GM18951 (cell line): Measurements from ENCODE around the gene CELSR1.

Experiments
- POLR2A ChIP-seq: IDR thresholded peaks from 4 replicates; pipeline ENCODE4 v1.6.1; 2011; ENCODE audit warnings: mild to moderate bottlenecking; ENCODE audit not compliant: insufficient read length, insufficient read depth; ENCODE audit errors: extremely low read depth
- in situ Hi-C: fragments of 300-500 bp; cut with MboI; formaldehyde crosslinking; loops from one replicate; pipeline ENCODE4 v1.12.0; 2022; ENCODE audit warnings: low sequenced_read_pairs, mixed read lengths, inconsistent platforms; ENCODE audit not compliant: unreplicated experiment

CELSR1 gene

GRCh38 chr22:46379066-46379930 lies 158.1 kb downstream of the CELSR1 start:
- in situ Hi-C loops = no loop called here
- no peak for TF ChIP-seq POLR2A

GRCh38 chr22:46378426-46379065 lies 158.9 kb downstream of the CELSR1 start:
- in situ Hi-C loops = no loop called here
- no peak for TF ChIP-seq POLR2A

GRCh38 chr22:46377525-46378425 lies 159.6 kb downstream of the CELSR1 start:
- TF ChIP-seq POLR2A = no peak
- in situ Hi-C loops = no loop called here

- no peak for TF ChIP-seq POLR2A
- in situ Hi-C loops = no loop called here
Observed at GRCh38 chr22:46376908-46377524, 160.4 kb downstream of the CELSR1 start.

- in situ Hi-C loops = no loop called here
- TF ChIP-seq POLR2A = no peak
Observed at GRCh38 chr22:46376111-46376510, 161.3 kb downstream of the CELSR1 start.

- TF ChIP-seq POLR2A = no peak
- in situ Hi-C loops = no loop called here
Observed at GRCh38 chr22:46374663-46375474, 162.6 kb downstream of the CELSR1 start.

GRCh38 chr22:46373921-46374662 lies 163.3 kb downstream of the CELSR1 start:
- no peak for TF ChIP-seq POLR2A
- in situ Hi-C loops = no loop called here

- TF ChIP-seq POLR2A = no peak
- in situ Hi-C loops = no loop called here
Observed at GRCh38 chr22:46373159-46373558, 164.3 kb downstream of the CELSR1 start.

- in situ Hi-C loops = no loop called here
- no peak for TF ChIP-seq POLR2A
Observed at GRCh38 chr22:46372686-46373085, 164.7 kb downstream of the CELSR1 start.

- no peak for TF ChIP-seq POLR2A
- in situ Hi-C loops = no loop called here
Observed at GRCh38 chr22:46371623-46372226, 165.7 kb downstream of the CELSR1 start.
